Gastroesophageal sphincter (tissue), 2 donors: ENCODE data around the gene VANGL2.

Experiments
- EP300 ChIP-seq: sonication (generic); formaldehyde crosslinking; IDR thresholded peaks from one replicate; pipeline ENCODE4 v1.6.1; 2017; ENCODE audit warnings: antibody characterized with exemption, mild to moderate bottlenecking
- POLR2A ChIP-seq, 2 donors: fragments of 450-650 bp; IDR thresholded peaks; one replicate each; pipeline ENCODE4 v1.6.1; 2017; ENCODE audit warnings: antibody characterized with exemption in 2 of 2, mild to moderate bottlenecking in 2 of 2, moderate library complexity in 1 of 2

DNA sequence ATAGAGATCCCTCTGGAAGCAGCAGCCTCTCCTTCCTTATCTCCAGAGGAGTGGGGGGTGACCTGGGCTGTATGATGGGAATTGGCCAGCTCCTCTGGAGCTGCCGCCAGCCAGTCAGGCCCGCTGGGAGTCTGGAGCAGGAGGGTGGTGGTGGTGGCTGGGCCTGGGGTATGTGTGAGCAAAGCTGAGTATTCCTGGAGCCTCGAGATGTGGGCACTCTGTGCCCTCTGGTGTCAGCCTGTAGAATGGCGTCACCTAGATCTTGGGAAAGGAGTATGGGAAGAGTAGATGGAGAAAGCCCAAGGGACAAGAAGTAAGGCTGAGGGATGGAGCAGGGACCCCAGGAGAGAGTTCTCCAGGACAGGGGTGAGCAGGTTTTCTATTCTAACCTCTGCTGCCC is 16.0 kb downstream of the VANGL2 start:
- TF ChIP-seq POLR2A (IDR thresholded peaks at IDR 0.05): no peak
- no peak for TF ChIP-seq EP300
